GM18951 (cell line): ENCODE measurements around the gene DHRS7B.

Experiments
- POLR2A ChIP-seq: IDR thresholded peaks from 4 replicates; pipeline ENCODE4 v1.6.1; 2011; ENCODE audit warnings: mild to moderate bottlenecking; ENCODE audit not compliant: insufficient read length, insufficient read depth; ENCODE audit errors: extremely low read depth
- in situ Hi-C: fragments of 300-500 bp; cut with MboI; formaldehyde crosslinking; loops from one replicate; pipeline ENCODE4 v1.12.0; 2022; ENCODE audit warnings: low sequenced_read_pairs, mixed read lengths, inconsistent platforms; ENCODE audit not compliant: unreplicated experiment

DHRS7B gene

DNA sequence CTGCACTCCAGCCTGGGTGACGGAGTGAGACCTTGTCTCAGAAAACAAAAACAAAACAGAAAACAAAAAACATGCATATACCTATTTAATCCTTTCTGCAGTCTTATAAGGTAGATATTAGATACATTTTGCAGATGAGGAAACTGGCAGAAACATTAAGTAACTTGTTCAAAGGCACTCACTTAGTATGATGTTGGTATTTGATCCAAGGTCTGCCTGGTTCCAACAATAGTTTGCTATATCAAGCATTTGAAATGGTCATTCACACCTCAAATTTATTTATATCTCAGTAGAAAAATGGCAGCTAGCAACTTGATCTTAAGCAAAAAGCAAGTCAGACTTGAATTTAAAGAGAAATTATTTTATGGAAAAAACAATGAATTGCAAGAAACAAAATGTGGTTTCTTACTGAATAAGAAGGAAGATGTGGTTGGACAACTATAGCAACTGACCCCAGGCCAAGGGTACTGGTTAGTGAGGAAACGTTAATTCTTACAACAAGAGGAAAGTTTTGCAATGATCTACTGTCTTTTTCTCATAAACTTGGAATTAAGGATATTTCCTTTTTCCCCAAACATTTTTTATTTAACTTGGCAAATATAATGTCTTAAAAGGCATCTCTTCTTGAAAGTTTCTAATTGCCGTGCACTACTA lies 19.7 kb downstream of the DHRS7B start:
- no peak for TF ChIP-seq POLR2A
- in situ Hi-C loops: no loop called here

DNA sequence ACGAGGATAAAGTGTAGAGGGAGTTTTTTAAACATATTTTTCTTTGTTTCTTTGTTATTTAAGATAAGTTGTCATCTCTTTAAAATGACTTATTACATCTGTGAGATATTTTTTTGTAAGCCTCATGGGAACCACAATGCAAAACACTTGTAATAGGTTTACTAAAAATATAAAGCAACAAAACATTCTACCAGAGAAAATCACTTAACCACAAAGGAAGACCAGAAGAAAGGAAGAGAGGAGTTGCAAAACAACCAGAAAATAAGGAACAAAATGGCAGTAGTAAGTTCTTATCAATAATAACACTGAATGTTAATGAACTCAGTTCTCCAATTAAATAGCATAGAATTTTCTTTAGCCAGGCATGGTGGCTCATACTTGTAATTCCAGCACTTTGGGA lies 22.9 kb downstream of the DHRS7B start:
- in situ Hi-C loops: no loop called here
- no peak for TF ChIP-seq POLR2A

DNA sequence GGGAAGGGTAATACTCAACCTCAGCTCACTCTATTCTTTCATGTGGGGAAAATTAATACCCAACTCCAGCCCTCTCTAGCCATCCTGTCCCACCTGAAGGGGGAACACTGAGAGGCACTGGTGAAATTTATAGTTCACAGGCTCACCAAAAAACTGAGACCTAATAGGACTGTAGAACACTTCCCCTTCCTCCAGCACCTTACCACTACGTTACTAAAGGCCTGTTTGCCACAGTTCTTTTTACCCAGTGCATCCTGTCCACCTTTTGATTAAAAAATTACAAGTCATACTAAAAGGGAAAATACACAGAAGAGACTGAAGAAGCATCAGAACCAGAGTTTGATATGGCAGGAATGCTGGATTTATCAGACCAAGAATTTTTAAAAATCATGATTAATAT lies 26.0 kb downstream of the DHRS7B start:
- TF ChIP-seq POLR2A: no peak
- in situ Hi-C loops: no loop called here

DNA sequence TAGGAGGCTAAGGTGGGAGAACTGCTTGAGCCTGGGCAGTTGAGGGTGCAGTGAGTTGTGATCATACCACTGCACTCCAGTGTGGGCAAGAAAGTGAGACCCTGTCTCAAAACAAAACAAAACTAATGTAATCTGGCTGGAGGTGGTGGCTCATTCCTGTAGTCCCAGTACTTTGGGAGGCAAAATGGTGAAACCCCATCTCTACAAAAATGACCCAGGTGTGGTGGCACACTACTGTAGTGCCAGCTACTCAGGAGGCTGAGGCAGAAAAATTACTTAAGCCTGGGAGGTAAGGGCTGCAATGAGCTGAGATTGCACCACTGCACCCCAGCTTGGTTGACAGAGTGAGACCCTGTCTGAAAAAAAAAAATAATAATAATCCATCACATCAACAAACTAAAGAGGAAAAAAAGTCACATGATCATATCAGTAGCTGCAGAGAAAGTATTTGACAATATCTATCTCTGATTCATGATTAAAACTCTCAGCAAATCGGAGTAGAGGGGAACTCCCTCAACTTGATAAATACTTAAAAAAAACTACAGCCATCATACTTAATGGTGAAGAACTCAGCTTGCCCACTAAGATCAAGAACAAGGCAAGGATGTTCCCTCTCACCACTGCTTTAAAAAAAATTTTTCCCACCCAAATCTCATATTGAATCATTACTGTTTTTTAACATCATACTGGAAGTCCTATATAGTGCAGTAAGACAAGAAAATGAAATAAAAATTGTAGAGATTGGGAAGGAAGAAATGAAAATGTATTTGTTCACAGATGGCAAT lies 31.0 kb downstream of the DHRS7B start:
- no peak for TF ChIP-seq POLR2A
- in situ Hi-C loops: no loop called here

DNA sequence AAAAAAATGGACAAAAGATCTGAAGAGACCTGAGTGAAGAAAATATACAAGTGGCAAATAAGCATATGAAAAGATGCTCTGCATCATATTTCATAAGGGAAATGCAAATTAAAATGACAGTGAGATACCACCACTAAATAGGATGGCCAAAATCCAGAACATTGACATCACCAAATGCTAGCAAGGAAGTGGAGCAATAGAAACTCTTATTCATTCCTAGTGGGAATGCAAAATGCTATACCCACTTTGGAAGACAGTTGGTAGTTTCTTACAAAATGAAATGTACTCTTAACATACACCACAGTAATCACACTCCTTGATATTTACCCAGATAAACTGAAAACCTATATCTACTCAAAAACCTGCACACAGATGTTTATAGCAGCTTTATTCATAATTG lies 33.6 kb downstream of the DHRS7B start:
- in situ Hi-C loops: no loop called here
- TF ChIP-seq POLR2A: no peak

DNA sequence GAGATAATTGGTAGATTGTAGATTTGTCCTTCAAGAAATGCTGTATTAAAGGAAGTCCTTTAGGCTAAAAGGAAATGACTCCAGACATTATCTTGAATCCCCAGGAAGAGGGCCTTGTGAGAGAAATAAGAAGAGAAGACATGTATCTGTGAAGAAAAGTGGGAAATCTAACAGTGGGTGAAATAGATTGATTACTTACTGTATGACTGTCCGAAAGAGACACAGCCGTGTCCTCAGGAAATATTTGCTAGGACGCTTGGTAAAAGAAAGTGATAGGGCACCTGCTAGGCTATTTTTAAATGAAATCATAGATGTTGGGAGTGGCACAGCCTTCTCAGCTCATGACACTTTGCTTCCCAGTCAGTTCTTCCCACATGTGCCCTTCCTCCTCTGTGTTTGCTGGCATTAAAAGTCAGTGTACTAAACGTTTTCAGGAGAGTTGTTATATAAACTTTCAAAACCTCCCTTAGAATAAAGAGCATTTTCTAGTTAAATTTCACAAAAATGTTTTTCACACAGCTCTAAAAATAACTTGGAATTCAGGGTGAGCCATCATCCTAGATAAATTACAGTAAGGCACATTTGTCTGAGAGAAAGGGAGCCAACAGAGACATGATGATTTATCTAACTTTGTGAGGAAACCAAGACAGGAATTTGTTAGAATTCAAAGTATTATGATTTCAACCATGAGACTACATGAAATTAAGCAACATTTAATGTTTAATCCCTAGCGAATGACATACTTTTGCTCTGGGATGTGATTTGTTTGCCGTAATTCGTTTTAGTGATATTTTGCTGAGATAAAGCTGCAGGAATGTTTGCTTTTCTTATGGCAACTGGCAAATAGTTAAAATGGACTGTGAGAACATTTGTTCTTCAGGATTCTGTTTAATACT lies 35.0 kb downstream of the DHRS7B start:
- in situ Hi-C loops: no loop called here
- no peak for TF ChIP-seq POLR2A

DNA sequence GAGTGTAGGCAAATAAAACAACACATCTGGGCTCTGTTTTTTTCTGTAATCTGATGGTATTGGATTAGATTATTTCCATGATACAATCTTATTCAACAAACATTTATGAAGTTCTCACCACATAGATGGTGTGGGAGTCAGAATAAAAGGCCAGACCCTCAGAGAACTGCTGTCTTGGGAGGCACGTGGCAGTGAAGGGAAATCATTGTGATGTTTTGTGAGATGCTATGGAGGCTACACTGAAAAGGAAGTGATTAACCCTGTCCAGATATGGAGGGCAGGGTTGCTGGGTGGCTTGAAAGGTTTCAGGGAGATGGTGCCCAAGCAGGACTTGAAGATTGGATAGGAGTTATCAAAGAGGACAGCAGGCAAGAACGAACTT lies 35.6 kb downstream of the DHRS7B start:
- TF ChIP-seq POLR2A: no peak
- in situ Hi-C loops: no loop called here

DNA sequence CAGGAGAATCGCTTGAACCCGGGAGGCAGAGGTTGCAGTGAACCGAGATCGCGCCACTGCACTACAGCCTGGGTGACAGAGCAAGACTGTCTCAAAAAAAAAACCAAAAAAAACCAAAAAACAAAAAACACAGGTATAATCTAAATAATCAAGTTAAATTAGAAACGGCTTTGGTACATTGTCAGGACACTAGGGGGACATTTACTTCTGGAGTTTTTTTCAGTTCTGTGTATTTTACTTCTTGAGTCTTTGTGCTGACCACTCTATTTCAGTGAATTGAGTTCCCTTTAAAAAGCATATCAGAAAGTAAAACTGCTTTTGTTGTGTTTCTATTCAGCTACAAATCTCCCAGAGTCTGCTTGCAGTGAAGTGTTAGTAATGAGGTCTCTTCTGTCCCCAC lies 36.3 kb downstream of the DHRS7B start:
- in situ Hi-C loops: no loop called here
- TF ChIP-seq POLR2A: no peak

DNA sequence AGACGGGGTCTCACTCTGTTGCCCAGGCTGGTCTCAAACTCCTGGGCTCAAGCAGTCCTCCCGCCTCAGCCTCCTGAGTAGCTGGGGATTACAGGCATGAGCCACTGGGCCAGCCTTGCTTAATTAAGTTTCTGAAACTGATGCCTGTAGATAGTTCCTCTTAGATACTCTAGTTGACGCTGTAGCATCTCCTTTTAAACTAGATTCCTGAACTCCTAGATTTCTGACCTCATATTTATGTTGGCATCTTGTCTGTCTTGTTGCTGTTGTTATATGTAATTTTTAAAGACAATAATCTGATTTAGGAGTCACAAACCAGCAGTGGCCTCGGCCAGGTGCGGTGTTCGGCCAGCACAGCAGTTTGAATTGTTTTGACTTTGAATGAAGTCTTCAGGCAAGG lies 37.5 kb downstream of the DHRS7B start:
- TF ChIP-seq POLR2A: no peak
- in situ Hi-C loops: no loop called here

DNA sequence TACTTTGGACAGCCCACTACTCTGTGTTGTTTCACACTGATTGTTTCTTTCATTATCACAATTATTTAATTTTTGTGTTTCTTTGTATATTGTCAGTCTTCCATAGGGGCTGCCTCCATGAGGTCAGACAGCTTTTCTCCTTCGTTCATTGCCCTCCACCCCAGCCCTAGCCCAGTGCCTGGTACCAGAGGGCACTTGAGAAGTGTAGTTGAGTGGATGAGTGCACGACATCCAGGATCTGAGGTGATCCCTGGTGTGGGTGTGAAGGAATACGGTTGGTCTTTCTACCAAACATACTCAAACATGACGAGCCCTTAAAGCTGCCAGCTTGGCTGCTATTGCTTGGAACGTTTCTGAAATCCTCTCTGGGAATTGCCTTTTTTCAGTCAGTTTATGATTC lies 37.9 kb downstream of the DHRS7B start:
- TF ChIP-seq POLR2A: no peak
- in situ Hi-C loops: no loop called here

DNA sequence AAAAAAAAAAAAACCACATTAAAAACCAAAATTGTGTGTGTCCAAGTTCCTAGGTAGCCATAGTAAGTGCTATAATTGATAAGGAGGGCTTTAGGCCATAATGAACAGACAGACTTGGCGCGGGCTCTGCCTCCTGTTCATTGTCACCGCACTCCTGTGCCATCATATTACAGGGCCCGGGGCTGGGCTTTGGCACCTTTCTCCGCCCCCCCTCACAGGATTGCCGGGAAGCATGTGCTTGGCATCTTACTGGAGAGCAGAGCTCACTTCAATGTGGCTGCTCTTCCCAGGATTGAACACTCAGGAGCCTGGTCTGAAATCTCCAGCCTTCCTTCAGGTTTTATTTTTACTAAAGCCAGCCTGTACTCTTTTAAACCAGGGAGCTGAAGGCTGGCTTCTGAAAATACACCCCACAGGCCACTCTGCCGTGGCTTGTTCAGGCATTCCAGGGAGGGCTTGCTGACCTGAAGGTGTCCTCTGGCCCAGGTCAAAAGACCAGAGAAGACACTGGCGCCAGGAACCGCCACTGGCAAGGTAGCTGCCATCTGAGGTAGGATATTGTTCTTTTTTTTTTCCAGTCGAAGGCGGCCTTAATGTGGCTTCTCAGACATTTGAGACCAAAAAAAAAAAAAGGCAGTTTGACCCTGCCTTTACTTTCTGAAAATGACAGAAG lies 39.3 kb downstream of the DHRS7B start:
- in situ Hi-C loops: no loop called here
- no peak for TF ChIP-seq POLR2A

DNA sequence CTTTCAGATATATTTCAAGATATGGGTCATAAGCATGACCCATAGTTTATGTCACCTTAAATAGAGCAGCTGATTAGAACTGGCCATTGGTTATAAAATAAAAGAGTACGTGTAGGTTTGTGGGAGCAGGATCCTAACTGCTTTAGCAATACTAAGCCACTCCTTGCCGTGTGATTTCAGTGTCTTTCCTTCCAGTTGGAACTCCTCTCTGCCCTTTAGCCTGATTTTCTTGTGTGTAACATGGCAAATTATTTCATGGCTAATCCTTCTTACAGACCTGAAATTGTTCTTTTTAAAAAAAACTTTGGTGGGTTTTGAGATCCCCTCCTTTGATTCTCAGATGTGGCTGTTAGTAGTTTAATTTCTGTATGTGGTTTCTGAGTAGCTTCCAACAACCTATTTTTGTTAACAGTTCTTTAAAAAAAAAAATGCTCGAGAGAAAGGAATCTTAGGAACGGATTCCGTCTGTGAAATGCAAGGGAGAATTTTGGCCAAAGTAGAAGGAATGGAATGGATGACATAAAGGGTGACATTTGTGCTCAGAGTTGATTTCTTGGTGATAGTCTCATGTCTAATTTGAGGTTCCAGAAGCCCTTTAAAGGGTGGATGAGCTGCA lies 39.9 kb downstream of the DHRS7B start:
- TF ChIP-seq POLR2A: no peak
- in situ Hi-C loops: no loop called here

DNA sequence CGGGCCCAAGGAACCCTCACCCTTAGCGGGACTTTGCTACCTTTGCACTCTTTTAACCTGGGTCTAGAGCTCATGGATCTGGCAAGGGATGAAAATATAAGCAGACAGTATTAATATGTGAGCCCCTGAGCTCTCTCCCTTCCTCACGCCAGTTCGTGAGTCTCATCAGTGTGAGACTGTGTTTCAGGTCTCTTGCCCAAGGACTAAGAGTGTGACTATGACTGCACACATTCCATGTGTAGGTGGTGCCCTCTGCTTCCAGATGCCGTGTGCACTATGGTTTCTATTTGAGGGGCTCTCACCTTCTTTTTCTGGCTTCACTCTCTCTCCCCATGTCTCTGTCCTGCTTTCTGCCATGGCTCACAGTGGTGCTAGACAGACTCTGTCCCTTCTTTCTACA lies 40.5 kb downstream of the DHRS7B start:
- in situ Hi-C loops: no loop called here
- TF ChIP-seq POLR2A: no peak
